ENCODE data around the gene ACSS1.

Gene ACSS1

DNA sequence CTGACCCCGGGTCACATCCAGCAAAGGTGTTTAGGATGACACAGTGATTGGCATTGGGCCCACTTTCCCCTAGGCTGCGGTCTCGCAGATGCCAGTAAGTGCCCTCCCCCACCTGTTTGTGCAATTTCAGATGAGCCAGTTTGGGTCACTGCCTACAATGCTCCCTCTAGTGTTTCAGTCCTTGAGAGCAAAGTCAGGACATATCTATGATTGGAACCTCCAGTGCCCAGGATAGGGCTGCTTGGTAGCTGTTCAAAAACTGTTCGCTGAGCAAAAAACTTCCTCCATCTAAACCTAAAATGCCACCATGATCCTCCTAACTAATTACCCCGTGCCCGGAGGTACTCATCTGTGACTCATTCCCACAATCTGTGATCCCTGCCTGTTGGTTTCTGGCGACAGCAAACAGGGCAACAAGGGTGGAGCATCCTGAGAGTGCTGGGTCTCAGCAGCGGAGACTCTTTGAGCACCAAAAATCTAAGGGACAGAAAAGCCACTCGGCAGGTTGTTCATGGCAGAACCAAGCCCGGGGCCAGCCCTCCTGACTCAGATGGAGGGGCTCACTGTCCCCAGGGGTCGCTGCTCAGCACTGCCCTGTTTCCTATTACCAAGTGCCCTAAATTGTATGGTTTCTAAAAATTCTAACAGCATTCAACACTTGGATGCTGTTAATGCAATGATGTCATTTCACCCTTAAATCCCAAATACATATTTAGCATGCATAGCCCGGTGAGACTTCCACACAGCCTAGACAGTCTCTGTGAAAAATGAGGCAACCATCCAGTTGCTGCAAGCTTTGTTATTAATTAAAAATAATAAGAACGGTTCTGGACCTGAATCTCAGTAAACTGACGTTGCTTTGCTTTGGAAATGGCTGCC, 19.0 kb upstream of the ACSS1 start:
- Histone ChIP-seq H3K27ac (no peak overlapping the region), H3K4me3 (ENCODE audit: low read depth, low read length) (no peak overlapping the region), H3K27me3 (ENCODE audit: insufficient read depth, low read depth, severe bottlenecking) (peaks cover 13% of the 10 kb centered on the region), H3K36me3 (no peaks in the 10 kb centered on the region), H3K9me3 (ENCODE audit: severe bottlenecking) (no peaks in the 10 kb centered on the region)
- peak; percentile 39 for DNase-seq
- TF ChIP-seq, protein P1, sequence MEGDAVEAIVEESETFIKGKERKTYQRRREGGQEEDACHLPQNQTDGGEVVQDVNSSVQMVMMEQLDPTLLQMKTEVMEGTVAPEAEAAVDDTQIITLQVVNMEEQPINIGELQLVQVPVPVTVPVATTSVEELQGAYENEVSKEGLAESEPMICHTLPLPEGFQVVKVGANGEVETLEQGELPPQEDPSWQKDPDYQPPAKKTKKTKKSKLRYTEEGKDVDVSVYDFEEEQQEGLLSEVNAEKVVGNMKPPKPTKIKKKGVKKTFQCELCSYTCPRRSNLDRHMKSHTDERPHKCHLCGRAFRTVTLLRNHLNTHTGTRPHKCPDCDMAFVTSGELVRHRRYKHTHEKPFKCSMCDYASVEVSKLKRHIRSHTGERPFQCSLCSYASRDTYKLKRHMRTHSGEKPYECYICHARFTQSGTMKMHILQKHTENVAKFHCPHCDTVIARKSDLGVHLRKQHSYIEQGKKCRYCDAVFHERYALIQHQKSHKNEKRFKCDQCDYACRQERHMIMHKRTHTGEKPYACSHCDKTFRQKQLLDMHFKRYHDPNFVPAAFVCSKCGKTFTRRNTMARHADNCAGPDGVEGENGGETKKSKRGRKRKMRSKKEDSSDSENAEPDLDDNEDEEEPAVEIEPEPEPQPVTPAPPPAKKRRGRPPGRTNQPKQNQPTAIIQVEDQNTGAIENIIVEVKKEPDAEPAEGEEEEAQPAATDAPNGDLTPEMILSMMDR (IDR thresholded peaks at IDR 0.05; ENCODE audit: low read depth, low read length), result peak; percentile 61

DNA sequence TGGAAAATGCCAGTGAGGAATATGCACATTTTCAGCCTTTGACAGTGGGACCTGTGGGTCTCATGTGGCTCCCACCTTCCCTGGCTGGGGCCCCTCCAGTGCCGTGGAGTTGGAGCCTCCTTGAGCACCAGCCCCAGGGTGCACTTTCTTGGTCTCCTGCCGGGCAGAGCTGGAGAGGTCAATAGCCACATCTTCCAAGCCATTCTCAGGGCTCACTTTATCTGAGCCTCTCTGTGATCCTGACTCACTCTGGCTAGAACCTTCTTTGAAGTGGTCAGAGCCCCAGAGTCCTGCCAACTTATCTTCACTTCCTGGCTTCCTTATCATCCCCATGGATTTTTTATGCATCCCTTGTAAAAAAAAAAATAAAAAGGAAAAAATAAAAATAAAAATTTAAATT, 18.3 kb upstream of the ACSS1 start:
- peaks cover 5% of the 10 kb centered on the region for H3K27me3 ChIP-seq (ENCODE audit: insufficient read depth, low read depth, severe bottlenecking)
- no peak for DNase-seq
- H3K27ac ChIP-seq, result no peak overlapping the region
- H3K4me3 ChIP-seq (ENCODE audit: low read depth, low read length), result no peak overlapping the region
- TF ChIP-seq, protein P1 (IDR thresholded peaks at IDR 0.05; ENCODE audit: low read depth, low read length), result no peak
- H3K9me3 ChIP-seq (ENCODE audit: severe bottlenecking), result no peaks in the 10 kb centered on the region
- no peaks in the 10 kb centered on the region for H3K36me3 ChIP-seq

DNA sequence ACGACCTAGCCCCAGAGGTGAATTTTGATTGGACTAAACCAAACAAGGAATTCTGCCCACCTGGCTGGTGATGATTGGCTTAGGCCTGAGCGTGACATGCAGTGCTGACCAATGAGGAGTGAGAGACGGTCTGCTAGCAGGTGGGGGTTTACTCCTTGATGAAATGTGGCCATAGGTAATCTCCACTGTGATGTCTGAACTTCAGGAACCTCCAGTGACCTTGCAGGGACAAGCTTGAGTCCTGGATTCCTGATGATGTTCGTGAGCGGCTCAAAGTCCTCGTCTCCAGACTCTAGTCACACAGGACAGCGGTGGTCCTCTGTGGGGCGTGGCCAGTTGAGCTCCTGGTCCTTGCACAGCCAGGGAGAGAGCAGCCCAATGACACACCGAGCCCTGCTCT, 15.6 kb upstream of the ACSS1 start:
- no peak overlapping the region for H3K27ac ChIP-seq
- DNase-seq, result no peak
- H3K27me3 ChIP-seq (ENCODE audit: insufficient read depth, low read depth, severe bottlenecking), result no peaks in the 10 kb centered on the region
- TF ChIP-seq, protein P1 (IDR thresholded peaks at IDR 0.05; ENCODE audit: low read depth, low read length), result no peak
- H3K36me3 ChIP-seq, result no peaks in the 10 kb centered on the region
- no peak overlapping the region for H3K4me3 ChIP-seq (ENCODE audit: low read depth, low read length)
- H3K9me3 ChIP-seq (ENCODE audit: severe bottlenecking), result no peaks in the 10 kb centered on the region

DNA sequence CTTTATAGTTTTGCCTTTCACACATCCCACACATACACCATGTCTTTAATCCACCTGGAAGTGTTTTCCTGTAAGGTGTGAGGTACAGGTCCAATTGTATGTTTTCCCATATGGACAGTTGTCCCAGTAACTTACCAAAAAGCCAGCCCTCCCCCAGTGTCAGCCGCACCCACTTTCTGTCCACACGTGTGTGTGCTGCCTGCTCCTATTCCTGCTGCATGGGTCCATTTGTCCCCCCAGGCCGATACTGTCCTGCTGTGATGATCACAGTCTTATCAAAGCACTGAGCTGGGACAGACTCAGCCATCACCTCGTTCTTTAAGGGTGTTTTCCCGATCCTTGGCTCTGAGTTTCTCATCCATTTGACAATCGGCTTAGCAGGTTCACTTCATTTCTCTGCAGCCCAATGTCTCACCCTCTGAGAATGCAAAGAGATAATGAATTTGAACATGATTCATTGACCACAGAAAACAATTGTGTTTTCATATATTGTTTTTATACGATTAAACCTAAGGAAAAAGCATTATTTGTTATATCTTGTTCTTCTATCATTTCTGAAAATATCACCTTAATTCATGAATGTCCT, 14.4 kb upstream of the ACSS1 start:
- TF ChIP-seq, protein P1 (IDR thresholded peaks at IDR 0.05; ENCODE audit: low read depth, low read length), result no peak
- Histone ChIP-seq H3K36me3 (no peaks in the 10 kb centered on the region), H3K27ac (no peak overlapping the region), H3K27me3 (ENCODE audit: insufficient read depth, low read depth, severe bottlenecking) (no peaks in the 10 kb centered on the region), H3K4me3 (ENCODE audit: low read depth, low read length) (no peak overlapping the region), H3K9me3 (ENCODE audit: severe bottlenecking) (no peaks in the 10 kb centered on the region)
- DNase-seq, result no peak

DNA sequence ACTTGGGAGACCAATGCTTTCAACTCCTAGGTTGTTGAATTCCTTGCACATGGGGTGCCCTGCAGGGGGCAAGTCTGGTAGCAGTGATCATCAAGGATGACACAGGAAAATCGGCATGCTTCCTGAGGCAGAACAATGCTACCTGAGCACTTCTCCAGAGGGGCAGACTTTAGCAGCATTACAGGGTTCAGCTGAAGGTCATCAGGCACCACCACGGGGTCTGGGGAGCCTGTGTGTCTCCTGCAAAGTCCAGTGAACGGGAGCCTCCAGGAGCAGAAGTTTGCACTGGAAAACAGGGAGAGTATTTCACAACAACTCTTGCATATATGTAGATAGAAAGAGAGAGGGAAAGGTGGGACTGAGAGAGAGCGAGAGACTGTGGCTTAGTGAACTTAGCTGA, 13.8 kb upstream of the ACSS1 start:
- no peaks in the 10 kb centered on the region for H3K36me3 ChIP-seq
- H3K4me3 ChIP-seq (ENCODE audit: low read depth, low read length), result no peak overlapping the region; the same call in 1 of the 2 replicates
- no peak for DNase-seq
- no peak overlapping the region for H3K27ac ChIP-seq
- no peaks in the 10 kb centered on the region for H3K9me3 ChIP-seq (ENCODE audit: severe bottlenecking)
- TF ChIP-seq, protein P1 (IDR thresholded peaks at IDR 0.05; ENCODE audit: low read depth, low read length), result no peak
- H3K27me3 ChIP-seq (ENCODE audit: insufficient read depth, low read depth, severe bottlenecking), result no peaks in the 10 kb centered on the region

Measured in WERI-Rb-1 (cell line).